GM18507 (cell line): ENCODE results near the gene ADAMTS2.
"Not testable (repeated sequence)": the region's sequence is repeated elsewhere in the genome, so short reads cannot be mapped to it uniquely, and the experiment has no call there.

Experiments used
- DNase-seq: peaks from one replicate; pipeline ENCODE4 v3.0.0; 2011; ENCODE audit warnings: low read depth; ENCODE audit not compliant: insufficient read length; ENCODE audit errors: extremely low spot score
- FAIRE-seq: peaks from 2 replicates; lab custom pipeline; 2011; peaks lifted over from hg19 to GRCh38; lab: Jason Lieb, UNC

The ADAMTS2 gene

GRCh38 chr5:179328291-179328690 lies 17.0 kb downstream of the ADAMTS2 start:
- DNase-seq: no peak
- FAIRE-seq: no peak

- FAIRE-seq (no peak), DNase-seq (no peak)
Observed at GRCh38 chr5:179327021-179327735, 18.1 kb downstream of the ADAMTS2 start.

- DNase-seq: no peak
- no peak for FAIRE-seq
Observed at GRCh38 chr5:179326122-179326927, 18.9 kb downstream of the ADAMTS2 start.

- FAIRE-seq: no peak
- no peak for DNase-seq
Observed at GRCh38 chr5:179325296-179326031, 19.8 kb downstream of the ADAMTS2 start.

GRCh38 chr5:179324760-179325295 lies 20.4 kb downstream of the ADAMTS2 start:
- FAIRE-seq (no peak), DNase-seq (no peak)

- FAIRE-seq, DNase-seq: not testable (repeated sequence)
Observed at GRCh38 chr5:179324316-179324715, 20.9 kb downstream of the ADAMTS2 start.

GRCh38 chr5:179323026-179323870 lies 22.0 kb downstream of the ADAMTS2 start:
- DNase-seq: no peak
- FAIRE-seq: no peak

- FAIRE-seq (no peak), DNase-seq (no peak)
Observed at GRCh38 chr5:179322071-179323025, 22.9 kb downstream of the ADAMTS2 start.

GRCh38 chr5:179321206-179321987 lies 23.9 kb downstream of the ADAMTS2 start:
- FAIRE-seq (no peak), DNase-seq (no peak)

- DNase-seq (no peak), FAIRE-seq (no peak)
Observed at GRCh38 chr5:179319741-179320281, 25.4 kb downstream of the ADAMTS2 start.

- DNase-seq (no peak), FAIRE-seq (no peak)
Observed at GRCh38 chr5:179319123-179319522, 26.1 kb downstream of the ADAMTS2 start.

GRCh38 chr5:179318221-179318955 lies 26.9 kb downstream of the ADAMTS2 start:
- no peak for DNase-seq
- no peak for FAIRE-seq

- no peak for DNase-seq
- FAIRE-seq: no peak
Observed at GRCh38 chr5:179317411-179318220, 27.6 kb downstream of the ADAMTS2 start.

GRCh38 chr5:179316982-179317381 lies 28.3 kb downstream of the ADAMTS2 start:
- FAIRE-seq (no peak), DNase-seq (no peak)

GRCh38 chr5:179316111-179316551 lies 29.1 kb downstream of the ADAMTS2 start:
- DNase-seq (no peak), FAIRE-seq (no peak)
